Right kidney (tissue), 1 donor: ENCODE data around the gene KCNQ5.
A peak's percentile ranks its signal among the peaks of the same experiment; 100 is the strongest.

Source experiments
- DNase-seq: peaks from one replicate; pipeline ENCODE4 v3.0.0-alpha.2; 2016

The KCNQ5 gene

GRCh38 chr6:73073238-73073637, 451.4 kb downstream of the KCNQ5 start:
- DNase-seq = no peak

GRCh38 chr6:73074175-73074574, 452.3 kb downstream of the KCNQ5 start:
- no peak for DNase-seq

- no peak for DNase-seq
Measured at GRCh38 chr6:73076211-73076954, 454.5 kb downstream of the KCNQ5 start.

- no peak for DNase-seq
Measured at GRCh38 chr6:73078333-73078862, 456.5 kb downstream of the KCNQ5 start.

GRCh38 chr6:73078908-73079610, 457.2 kb downstream of the KCNQ5 start:
- no peak for DNase-seq

GRCh38 chr6:73079611-73079955, 457.7 kb downstream of the KCNQ5 start:
- DNase-seq = no peak

- no peak for DNase-seq
Measured at GRCh38 chr6:73079978-73080377, 458.1 kb downstream of the KCNQ5 start.

GRCh38 chr6:73081955-73082354, 460.1 kb downstream of the KCNQ5 start:
- no peak for DNase-seq

GRCh38 chr6:73083886-73084285, 462.0 kb downstream of the KCNQ5 start:
- DNase-seq = no peak

- DNase-seq = no peak
Measured at GRCh38 chr6:73085443-73085871, 463.6 kb downstream of the KCNQ5 start.

GRCh38 chr6:73086726-73087125, 464.9 kb downstream of the KCNQ5 start:
- no peak for DNase-seq

- DNase-seq = no peak
Measured at GRCh38 chr6:73088138-73088813, 466.4 kb downstream of the KCNQ5 start.

- DNase-seq = no peak
Measured at GRCh38 chr6:73104921-73105320, 483.1 kb downstream of the KCNQ5 start.

GRCh38 chr6:73107016-73107415, 485.2 kb downstream of the KCNQ5 start:
- DNase-seq = no peak

- no peak for DNase-seq
Measured at GRCh38 chr6:73108949-73109348, 487.1 kb downstream of the KCNQ5 start.

- no peak for DNase-seq
Measured at GRCh38 chr6:73109659-73110058, 487.8 kb downstream of the KCNQ5 start.

GRCh38 chr6:73116330-73116729, 494.5 kb downstream of the KCNQ5 start:
- DNase-seq = no peak

- DNase-seq = no peak
Measured at GRCh38 chr6:73121421-73121993, 499.6 kb downstream of the KCNQ5 start.

GRCh38 chr6:73123632-73124329, 501.9 kb downstream of the KCNQ5 start:
- no peak for DNase-seq

GRCh38 chr6:73129653-73130443, 508.0 kb downstream of the KCNQ5 start:
- peak; percentile 64 for DNase-seq

GRCh38 chr6:73131706-73132105, 509.8 kb downstream of the KCNQ5 start:
- DNase-seq = no peak
